ENCODE measurements around the gene IMP3.
"Not testable (repeated sequence)": the region's sequence is repeated elsewhere in the genome, so short reads cannot be mapped to it uniquely, and the experiment has no call there.

Gene IMP3, protein sequence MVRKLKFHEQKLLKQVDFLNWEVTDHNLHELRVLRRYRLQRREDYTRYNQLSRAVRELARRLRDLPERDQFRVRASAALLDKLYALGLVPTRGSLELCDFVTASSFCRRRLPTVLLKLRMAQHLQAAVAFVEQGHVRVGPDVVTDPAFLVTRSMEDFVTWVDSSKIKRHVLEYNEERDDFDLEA

DNA sequence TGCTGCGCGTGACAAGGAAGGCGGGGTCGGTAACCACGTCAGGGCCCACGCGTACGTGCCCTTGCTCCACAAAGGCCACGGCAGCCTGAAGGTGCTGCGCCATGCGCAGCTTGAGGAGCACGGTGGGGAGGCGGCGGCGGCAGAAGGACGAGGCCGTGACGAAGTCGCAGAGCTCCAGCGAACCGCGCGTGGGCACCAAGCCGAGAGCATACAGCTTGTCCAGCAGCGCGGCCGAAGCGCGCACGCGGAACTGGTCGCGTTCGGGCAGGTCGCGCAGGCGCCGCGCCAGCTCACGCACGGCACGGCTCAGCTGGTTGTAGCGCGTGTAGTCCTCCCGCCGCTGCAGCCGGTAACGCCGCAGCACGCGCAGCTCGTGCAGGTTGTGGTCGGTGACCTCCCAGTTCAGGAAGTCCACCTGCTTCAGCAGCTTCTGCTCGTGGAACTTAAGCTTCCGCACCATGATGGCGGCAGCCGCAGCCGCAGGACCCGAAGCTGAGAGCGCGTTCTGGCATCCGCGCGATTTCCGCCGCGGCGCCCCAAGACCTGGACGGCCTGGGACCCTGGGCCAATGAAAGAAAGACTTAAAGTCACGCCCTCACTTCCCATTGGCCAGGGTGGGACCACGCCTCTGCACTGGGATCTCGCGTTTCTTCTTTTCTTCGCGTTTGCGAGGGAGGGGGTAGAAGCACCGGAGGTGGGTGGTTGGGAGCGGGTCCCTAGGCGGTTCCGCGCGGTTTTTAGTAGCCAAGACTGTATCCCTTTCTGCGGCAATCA lies at the start of gene IMP3:
Gene IMP3 (minus strand): TSS at position 516 of the 774 bp plus-strand sequence. CDS start 56 bp downstream, at position 460.
- in situ Hi-C loops (cut with MboI; ENCODE audit: low sequenced_read_pairs) = no loop called here

DNA sequence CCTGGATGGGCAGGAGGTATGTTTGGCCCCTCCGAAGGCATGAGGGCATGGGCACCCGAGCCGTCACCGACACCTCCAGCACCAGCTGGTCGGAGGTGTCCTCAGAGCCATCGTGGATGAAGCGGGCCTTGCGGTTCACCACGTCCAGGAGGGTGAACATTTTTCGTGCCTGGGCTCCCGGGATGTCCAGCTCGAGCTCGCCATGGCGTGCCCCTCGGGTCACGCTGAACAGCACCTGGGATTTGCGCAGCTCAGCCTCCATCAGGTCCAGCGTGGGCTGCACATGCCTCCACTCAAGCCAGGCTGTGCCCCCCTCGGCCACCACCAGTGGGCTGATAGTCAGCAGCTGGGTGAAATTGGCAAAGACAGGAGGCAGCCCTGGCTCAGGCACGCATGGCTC lies 49.4 kb upstream of the IMP3 start:
- in situ Hi-C loops (cut with MboI; ENCODE audit: low sequenced_read_pairs) = not testable (repeated sequence)

DNA sequence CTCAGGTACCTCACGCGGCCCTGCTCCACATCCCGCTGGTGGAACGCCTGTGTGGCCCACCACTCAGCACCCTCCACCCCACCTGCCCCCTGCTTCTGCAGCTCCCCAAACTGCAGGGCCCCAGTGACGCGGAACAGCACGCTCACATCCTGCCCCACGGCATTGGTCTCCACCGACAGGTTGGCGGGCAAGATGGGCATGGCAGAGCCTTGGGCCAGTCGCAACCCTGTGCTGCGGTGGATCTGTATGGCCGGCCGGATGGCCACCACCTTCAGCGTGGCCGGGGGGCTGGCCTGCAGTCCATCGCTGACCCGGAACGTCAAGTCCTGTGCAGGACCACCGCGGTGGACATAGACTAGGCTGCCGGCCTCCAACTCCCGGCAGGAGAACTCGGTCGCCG lies 48.8 kb upstream of the IMP3 start:
- in situ Hi-C loops (cut with MboI; ENCODE audit: low sequenced_read_pairs) = no loop called here

DNA sequence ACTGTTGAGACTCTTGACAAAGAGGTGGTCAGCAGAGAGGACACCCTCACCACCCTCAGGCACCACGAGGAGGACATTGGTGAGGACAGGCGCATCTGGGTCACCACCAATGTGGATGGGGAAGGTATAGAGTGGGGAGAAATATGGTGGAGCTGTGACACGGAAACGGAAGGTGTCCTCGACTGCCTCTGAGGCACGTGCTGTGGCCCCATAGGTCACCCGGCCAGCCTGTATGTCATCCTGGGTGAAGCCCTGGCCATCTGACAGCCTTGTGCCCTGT lies 48.2 kb upstream of the IMP3 start:
- in situ Hi-C loops (cut with MboI; ENCODE audit: low sequenced_read_pairs) = no loop called here

DNA sequence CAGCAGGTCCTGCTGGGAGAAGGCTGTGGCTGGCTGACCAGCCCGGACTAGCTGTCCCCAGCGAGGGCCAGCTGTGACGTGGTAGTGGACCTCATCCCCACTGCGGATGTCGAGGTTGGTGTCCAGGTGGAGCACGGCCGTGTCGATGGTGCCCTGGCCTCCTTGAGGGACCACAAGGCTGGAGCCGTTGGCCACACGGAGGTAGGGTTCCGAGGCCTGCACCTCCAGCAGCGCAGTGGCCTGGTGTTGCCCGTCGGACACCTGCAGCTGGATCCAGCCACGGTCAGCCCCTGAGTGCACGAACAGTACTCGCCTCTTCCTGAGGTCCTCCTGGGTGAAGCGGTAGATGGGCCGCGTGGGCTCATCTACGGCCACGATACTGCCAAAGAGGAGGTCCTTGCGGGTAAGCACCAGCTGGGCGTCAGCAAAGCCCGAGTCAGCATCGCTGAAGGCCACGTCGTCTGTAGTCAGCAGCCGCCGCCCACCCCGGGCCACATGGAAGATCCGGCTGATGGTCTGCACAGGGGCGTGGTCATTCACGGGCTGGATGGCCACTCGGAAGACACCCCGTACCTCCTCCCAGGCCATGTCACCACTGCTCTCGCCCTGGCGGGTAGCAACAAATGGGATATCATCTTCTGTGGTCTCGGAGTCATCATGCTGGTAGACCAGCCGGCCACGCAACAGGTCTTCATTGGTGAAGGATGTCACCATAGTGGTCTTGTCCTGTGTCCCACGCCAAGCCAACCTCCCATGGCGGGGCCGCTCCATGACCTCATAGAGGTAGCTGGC lies 47.7 kb upstream of the IMP3 start:
- in situ Hi-C loops (cut with MboI; ENCODE audit: low sequenced_read_pairs) = no loop called here

DNA sequence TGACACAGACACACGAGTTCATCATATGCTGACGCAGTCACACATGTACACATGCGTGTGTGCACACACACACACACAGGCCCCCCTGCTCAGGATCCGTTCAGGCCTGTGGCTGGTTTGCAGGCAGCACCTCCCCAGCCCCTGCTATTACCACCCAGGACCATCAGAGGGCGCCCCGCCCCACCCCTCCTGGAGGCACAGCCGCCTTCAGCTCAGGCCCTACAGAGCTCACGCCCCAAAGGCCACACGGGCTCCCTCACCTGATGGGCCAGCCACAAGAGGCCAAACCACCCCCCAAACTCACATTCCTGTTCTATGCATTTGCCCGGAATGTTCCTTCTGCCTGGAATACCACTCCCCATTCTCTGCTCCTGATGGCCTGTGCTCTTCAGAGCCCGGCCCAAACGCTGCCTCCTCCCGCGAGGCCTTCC lies 46.2 kb upstream of the IMP3 start:
- in situ Hi-C loops (cut with MboI; ENCODE audit: low sequenced_read_pairs) = not testable (repeated sequence)

DNA sequence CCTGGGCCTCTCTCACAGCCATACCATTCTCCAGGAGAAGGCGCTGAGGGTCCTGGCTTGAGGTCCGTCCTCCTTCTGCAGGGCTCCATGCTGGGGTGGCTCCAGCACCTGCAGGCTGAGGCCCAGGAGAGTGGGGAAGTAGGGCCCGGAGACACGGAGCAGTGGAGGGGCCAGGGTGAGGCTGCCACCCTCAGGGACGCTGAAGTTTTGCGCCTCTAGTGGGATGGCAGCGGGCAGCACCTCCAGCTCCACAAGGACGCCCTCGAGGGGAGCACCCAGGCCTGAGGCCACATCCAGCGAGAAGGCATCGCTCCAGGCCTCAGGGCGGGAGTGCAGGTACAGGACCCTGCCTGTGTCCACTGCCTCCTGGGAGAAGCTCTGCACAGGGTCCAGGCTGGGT lies 45.2 kb upstream of the IMP3 start:
- in situ Hi-C loops (cut with MboI; ENCODE audit: low sequenced_read_pairs) = no loop called here

DNA sequence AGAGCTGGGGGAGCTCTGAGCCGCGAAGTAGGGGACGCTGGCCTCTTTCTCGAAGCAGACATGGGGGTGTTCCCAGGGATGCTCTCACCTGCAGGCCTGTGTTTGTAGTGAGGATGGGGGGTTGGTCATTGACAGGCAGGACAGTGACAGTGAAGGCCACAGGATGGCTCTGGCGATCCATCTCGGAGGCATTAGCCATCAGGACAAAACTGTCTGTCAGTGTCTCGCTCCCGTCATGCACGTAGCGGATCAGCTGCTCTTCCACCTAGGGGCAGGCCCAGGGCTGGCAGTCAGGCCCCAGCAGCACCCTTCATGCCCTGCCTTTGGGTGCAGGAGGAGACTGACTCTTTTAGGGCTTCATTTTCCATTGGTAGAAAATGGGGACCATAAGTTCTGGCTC lies 44.6 kb upstream of the IMP3 start:
- in situ Hi-C loops (cut with MboI; ENCODE audit: low sequenced_read_pairs) = no loop called here

DNA sequence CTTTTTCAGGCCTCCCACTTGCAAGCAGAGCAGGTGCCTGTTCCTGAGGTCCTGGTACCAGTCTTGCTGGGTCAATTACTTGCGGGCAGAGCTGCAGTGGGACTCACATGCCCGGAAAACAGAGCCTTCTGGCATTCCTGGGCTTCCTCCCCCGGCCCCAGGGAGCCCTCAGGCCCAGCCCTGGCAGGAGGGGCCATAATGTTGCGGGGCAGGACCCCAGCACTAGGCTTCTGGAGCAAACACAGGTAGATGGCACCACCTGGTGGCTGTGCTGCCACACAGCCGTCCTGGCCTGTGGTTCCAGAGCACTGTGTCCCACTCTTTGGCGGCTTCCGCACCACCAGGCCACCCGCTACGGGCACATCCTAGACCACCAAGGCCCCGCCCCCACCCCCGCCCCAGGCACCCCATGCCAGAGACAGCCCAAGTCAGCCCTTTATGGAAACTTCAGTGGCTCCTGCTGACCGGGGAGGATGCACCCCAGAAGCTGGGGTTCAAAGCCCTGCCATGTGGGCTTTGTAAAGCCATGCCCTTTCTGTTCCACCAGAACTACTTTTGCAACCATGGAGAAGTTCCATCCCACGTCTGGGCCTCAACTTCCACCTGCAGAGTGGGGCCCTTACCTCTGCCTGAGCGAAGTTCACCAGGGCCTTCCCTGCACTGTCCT lies 43.8 kb upstream of the IMP3 start:
- in situ Hi-C loops (cut with MboI; ENCODE audit: low sequenced_read_pairs) = not testable (repeated sequence)

DNA sequence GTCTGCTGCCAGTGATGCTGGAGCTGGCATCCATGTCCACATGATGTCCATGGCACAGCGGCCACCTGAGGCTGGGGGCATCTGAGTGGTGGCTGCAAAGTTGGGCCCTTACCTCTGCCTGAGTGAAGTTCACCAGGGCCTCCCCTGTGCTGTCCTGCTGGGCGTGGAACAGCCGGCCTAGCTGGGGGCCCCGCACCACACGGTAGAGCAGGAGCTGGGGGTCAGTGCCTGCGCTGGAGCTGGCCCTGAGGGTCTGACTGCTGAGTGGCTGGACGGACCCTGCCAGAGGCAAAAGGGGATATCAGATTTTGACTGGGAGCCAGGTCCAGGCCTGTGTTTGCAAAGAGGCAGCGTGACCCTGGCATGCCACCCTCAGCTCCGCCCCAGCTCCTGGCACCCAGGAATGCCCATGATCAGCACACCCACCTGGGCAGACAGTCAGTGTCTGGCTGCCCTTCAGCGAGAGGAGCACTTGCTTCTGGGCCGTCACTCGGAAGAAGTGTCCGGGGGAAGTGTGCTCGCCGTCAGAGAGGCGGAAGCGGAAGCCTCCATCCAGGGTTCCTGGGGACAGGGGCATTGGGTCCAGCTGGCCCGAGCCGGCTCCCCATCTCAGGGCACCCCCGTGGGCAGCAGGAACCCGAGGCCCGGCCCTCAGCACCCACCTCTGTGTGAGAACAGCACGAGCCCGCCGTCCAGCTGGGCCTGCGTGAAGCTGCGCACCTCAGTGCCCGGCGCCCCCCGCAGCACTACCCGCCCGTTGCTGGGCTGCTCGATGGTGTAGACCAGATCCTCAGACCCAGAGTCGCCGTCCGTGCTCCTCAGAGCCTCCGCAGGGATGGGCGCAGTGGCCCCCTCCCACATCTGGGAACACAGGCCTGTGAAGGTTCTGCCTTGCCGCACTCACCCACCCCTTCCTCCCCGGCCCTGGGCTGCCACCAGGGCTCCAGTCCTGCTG lies 42.4 kb upstream of the IMP3 start:
- in situ Hi-C loops (cut with MboI; ENCODE audit: low sequenced_read_pairs) = no loop called here

DNA sequence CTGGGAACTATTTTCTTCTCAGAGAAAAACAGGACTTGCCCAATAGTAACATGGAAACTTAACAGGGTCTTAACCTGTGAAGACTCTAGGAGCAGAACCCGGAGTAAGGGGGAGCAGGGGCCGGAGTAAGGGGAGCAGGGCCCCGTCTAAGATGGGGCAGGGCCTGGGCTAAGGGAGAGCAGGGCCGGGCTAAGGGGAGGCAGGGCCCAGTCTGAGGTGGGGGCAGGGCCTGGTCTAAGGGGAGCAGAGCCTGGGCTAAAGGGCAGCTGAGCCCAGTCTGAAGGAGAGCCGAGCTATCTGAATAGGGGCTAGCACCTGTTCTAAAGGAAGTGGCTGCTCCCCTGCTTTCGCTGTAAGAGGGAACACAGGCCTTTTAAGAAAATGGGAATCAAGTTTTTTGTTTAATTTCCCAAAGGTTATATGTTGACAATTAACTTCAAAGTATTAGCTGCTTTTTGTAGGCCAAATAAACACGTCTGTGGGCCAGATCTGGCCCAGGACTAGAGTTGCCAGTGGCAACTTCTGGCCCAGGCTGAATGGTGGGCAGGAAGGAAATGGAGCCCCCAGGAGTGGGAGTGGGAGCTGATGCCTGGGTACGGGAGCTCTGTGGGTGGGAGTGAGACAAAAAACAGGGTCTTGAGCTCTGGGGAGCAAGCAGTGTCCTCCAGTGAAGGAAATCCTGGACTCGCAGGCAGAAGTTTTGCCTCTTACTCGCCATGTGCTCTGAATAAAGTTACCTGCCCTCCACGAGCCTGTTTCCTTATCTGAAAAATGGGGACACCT lies 40.2 kb upstream of the IMP3 start:
- in situ Hi-C loops (cut with MboI; ENCODE audit: low sequenced_read_pairs) = no loop called here

DNA sequence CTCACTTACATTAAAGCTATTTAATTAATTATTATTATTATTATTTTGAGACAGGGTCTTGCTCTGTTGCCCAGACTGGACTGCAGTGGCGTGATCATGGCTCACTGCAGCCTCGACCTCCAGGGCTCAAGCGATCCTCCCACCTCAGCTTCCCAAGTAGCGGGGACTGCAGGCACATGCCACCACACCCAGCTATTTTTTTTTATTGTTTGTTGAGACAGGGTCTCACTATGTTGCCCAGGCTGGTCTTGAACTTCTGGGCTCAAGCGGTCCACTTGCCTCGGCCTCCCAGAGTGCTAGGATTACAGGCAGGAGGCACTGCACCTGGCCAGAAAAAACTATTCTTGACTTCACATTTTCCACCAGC lies 38.3 kb upstream of the IMP3 start:
- in situ Hi-C loops (cut with MboI; ENCODE audit: low sequenced_read_pairs) = not testable (repeated sequence)

DNA sequence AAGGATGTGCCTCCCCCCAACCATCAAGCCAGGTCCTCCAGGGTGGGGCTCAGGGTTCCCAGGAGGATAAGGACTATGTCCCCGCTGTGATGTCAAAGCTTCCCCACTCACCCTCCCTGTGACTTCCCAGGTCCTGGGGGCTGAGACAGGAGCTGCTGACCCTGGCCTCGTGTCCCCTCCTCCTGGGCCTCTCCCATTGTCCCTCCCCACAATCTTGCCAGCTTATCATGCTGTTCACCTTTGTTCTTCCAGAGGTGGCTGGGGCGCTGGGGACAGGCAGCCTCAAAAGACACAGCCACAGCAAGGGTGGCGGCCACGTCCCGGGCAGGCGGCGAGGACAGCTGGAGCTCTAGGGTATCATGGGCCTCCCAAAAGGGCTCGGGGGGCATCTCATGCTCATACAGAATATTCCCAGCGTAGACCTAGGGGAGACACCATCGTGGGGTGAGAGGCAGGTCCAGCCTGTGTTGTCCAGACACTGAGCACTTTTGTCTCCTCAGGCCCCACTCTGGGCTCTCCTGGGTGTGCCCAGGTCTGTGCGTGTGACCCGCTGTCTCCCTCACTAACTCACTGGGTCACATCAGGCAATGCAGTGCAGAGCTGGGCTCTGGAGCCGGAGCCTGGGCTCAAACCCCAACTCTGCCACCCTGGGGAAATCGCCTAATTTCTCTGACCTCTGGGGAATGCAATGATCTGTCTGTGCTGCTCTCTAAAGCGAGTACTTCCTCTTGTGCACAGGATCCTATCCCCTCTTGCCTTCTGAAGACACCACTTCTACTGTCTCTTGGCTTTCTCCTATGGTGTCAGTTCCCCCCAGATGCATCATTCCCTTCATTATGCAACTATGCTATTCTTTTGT lies 37.7 kb upstream of the IMP3 start:
- in situ Hi-C loops (cut with MboI; ENCODE audit: low sequenced_read_pairs) = no loop called here

DNA sequence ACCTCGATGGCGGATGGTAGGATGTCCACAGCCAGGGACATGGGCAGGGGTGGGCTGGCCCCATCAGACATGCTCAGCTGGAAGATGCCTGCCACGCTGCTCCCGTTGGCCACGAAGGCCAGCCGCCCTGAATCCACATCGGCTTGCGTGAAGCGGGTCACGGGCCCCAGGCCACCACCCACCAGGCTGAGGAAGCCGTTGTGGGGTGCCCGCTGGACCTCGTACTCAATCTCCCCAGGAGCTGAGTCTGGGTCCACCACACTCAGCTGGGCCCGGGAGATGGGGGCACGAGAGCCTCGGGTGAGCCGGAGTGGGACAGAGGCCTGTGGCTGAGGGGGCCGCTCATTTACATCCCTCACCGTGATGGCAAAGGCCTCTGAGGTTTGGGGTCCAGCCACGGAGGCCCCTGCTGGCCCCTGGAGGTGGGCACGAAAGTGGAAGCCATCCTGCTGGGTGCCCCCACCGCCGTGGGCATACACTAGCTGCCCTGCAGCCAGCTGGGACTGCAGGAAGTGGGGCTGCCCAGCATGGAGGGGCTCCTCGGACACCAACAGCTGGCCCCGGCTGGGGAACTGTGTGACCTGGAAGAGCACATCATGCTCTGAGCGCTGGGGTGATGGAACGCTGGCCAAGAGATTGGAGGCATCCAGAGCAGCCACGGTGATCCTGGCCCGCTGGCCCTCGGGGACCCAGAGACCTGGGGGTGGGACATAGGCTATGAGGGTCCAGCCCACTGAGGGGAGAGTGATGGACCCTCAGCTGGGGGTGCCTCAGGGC lies 36.9 kb upstream of the IMP3 start:
- in situ Hi-C loops (cut with MboI; ENCODE audit: low sequenced_read_pairs) = no loop called here

DNA sequence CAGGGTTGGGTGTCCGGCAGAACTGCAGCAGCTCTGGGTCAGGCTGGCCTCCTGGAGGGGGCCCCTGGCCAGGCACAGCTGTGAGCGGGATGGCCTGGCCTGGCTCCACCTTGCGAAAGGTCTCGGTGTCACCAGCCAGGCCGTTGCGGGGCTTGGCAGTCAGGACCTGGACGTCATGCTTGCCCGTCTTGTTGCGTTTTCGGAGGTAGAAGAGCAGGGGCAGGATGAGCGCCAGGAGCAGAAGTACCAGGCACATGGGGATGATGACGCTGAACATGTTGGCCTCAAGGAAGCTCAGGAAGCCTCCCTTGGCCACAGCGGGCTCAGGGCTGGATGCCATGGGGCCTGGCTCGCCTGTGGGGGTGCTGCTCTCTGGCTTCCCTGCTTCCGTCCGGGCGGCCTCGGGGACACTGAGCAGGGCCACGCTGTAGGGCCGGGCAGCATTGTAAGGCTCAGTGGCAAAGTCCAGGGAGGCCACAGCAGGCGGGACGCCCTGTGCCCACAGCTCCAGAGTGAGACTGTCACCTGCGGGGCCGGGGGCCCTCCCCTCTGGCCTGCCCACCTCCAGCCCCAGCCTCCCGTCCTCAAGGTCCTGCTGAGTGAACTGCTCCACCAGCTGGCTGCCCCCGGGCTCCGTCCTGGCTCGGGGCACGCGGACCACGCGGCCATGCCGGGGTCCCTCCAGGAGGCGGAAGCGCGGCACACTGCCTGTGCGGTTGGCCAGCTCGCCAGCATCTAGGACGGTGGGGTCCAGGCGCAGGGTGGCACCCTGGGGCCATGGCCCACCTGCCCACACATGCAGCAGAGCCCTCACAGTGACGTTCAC lies 35.8 kb upstream of the IMP3 start:
- in situ Hi-C loops (cut with MboI; ENCODE audit: low sequenced_read_pairs) = no loop called here

DNA sequence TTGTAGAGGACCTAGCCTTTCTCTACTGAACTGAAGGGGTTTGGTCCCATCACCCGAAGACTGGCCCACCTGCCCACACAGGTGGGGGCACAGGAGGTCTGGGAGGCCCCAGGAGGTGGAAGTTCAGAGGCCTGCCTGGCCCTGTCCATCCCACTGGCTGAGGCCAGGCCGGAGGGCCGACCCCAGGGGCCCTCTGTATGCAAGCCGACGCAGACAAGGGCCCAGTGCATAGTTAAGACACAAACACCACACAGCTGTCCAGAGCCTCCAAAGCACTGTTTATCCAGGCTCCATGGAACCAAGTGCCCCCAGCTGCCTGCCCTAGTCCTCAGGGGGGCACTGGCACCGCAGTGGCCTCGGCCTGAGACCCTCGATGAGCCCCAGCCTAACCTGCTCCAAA lies 34.3 kb upstream of the IMP3 start:
- in situ Hi-C loops (cut with MboI; ENCODE audit: low sequenced_read_pairs) = no loop called here
